ENCODE results near the gene ADAM10. TPM values are rescaled to one million over a fixed set of nuclear protein-coding genes. Genes with fewer than 3 reads are reported as not detected.

The ADAM10 gene
- total and polyA plus RNA-seq, 2 of the 4 experiments (the other 2 are of a cell fraction), result 110 to 185 TPM

DNA sequence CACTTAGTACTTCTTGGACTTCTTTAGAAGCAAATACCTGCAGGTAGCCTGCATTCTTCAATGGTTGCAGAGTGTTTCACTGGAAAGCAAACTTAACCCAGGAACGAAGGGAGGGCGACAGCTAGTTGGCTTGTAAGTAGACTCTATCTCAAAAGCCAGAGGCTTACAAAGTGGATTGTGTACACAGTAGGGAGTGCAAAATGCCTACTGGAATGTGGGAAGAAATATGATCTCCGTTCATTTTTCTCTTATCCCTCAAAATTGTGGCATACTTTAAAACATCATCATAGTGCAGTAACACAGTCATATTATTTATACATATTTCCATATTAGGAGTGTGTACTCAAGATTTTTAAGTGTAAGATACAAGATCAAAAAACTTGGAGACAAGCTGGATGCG lies 162.0 kb downstream of the ADAM10 start:
- dilution Hi-C loops (cut with HindIII; ENCODE audit: low sequenced_read_pairs, unreplicated experiment), result no loop called here
- no peak overlapping the region for H3K9ac ChIP-seq (ENCODE audit: low read depth, low read length)
- intact Hi-C loops (cut with micrococcal nuclease), result no loop called here
- H3K23ac ChIP-seq (ENCODE audit: low read depth, low read length), result no peak overlapping the region
- DNase-seq (peak; percentile 28), ATAC-seq (ENCODE audit: low read depth) (peak; percentile 41)
- no peak overlapping the region for H3K56ac ChIP-seq (ENCODE audit: extremely low read depth, insufficient read depth, low read length)
- H3K4ac ChIP-seq (ENCODE audit: low read depth, low read length), result no peak overlapping the region
- H3K4me2 ChIP-seq (ENCODE audit: low read depth, low read length), result no peak overlapping the region
- H3K79me1 ChIP-seq (ENCODE audit: low read depth in 1 of 2, low read length in 2 of 2), result no peaks in the 10 kb centered on the region; a peak in 1 of 4 replicates
- peaks cover 2% of the 10 kb centered on the region; the same call in 1 of the 2 replicates for H3K9me1 ChIP-seq (ENCODE audit: insufficient read depth, low read length)
- no peaks in the 10 kb centered on the region for H4K20me1 ChIP-seq (ENCODE audit: insufficient read depth, low read length)
- no peak overlapping the region for H2AK9ac ChIP-seq (replicated peaks; ENCODE audit: low read depth, low read length, poor library complexity)
- peaks cover 2% of the 10 kb centered on the region; the same call in 1 of the 2 replicates for H3K9me3 ChIP-seq (ENCODE audit: control insufficient read depth, insufficient read depth, low read length)
- H4K5ac ChIP-seq (ENCODE audit: low read depth, low read length), result no peak overlapping the region
- no peak overlapping the region for H2BK20ac ChIP-seq (ENCODE audit: low read depth, low read length)
- in situ Hi-C loops (cut with MboI; ENCODE audit: low sequenced_read_pairs), result no loop called here
- no peak overlapping the region for H2BK15ac ChIP-seq (ENCODE audit: low read depth, low read length)
- CTCF ChIA-PET, result no interaction called here
- no peak overlapping the region for H2BK5ac ChIP-seq (ENCODE audit: low read depth, low read length, poor library complexity, severe bottlenecking)
- TF ChIP-seq BHLHE40 (IDR thresholded peaks at IDR 0.05; ENCODE audit: low read depth, low read length), result no peak
- TF ChIP-seq RFX5 (IDR thresholded peaks at IDR 0.05; ENCODE audit: low read depth, low read length), result no peak
- TF ChIP-seq, protein P1, sequence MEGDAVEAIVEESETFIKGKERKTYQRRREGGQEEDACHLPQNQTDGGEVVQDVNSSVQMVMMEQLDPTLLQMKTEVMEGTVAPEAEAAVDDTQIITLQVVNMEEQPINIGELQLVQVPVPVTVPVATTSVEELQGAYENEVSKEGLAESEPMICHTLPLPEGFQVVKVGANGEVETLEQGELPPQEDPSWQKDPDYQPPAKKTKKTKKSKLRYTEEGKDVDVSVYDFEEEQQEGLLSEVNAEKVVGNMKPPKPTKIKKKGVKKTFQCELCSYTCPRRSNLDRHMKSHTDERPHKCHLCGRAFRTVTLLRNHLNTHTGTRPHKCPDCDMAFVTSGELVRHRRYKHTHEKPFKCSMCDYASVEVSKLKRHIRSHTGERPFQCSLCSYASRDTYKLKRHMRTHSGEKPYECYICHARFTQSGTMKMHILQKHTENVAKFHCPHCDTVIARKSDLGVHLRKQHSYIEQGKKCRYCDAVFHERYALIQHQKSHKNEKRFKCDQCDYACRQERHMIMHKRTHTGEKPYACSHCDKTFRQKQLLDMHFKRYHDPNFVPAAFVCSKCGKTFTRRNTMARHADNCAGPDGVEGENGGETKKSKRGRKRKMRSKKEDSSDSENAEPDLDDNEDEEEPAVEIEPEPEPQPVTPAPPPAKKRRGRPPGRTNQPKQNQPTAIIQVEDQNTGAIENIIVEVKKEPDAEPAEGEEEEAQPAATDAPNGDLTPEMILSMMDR (conservative IDR thresholded peaks at IDR 0.05; ENCODE audit: low read depth, low read length), result no peak
- TF ChIP-seq, protein P2, sequence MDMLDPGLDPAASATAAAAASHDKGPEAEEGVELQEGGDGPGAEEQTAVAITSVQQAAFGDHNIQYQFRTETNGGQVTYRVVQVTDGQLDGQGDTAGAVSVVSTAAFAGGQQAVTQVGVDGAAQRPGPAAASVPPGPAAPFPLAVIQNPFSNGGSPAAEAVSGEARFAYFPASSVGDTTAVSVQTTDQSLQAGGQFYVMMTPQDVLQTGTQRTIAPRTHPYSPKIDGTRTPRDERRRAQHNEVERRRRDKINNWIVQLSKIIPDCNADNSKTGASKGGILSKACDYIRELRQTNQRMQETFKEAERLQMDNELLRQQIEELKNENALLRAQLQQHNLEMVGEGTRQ (IDR thresholded peaks at IDR 0.05; ENCODE audit: low read depth, low read length), result no peak
- no peak overlapping the region for H2BK120ac ChIP-seq (ENCODE audit: low read depth, low read length)
- POLR2A ChIA-PET (ENCODE audit: unreplicated experiment), result no interaction called here
- no peaks in the 10 kb centered on the region for H3K36me3 ChIP-seq (ENCODE audit: control insufficient read depth, insufficient read depth, low read length)
- H2AFZ ChIP-seq (replicated peaks; ENCODE audit: low read length, poor library complexity), result no peak overlapping the region
- no peak overlapping the region for H3K27ac ChIP-seq (ENCODE audit: insufficient read depth, low read length)
- no peak overlapping the region for H4K91ac ChIP-seq (ENCODE audit: insufficient read depth, low read depth, low read length)
- no TSS peak for BruUV-seq (replicated peaks)
- no peak overlapping the region for H3K18ac ChIP-seq (ENCODE audit: low read depth, low read length)
- no peak overlapping the region for H4K8ac ChIP-seq (ENCODE audit: low read depth in 2 of 2, low read length in 2 of 2)
- peaks cover 5% of the 10 kb centered on the region; the same call in 1 of the 2 replicates for H3K4me1 ChIP-seq (ENCODE audit: control insufficient read depth, insufficient read depth, low read length)
- no peak overlapping the region for H3K4me3 ChIP-seq (ENCODE audit: insufficient read depth, low read depth, low read length)
- H3K14ac ChIP-seq (replicated peaks; ENCODE audit: low read depth, low read length), result 0 out of 2 replicates have a peak overlapping the region, but pooled peaks have one; percentile 34
- H3K27me3 ChIP-seq (ENCODE audit: control insufficient read depth, insufficient read depth, low read length), result no peaks in the 10 kb centered on the region
- no peak overlapping the region for H2AK5ac ChIP-seq (ENCODE audit: low read depth, low read length)
- WGBS, 2 experiments (ENCODE audit: extremely low coverage in 2 of 2, insufficient read length in 1 of 2), result 100% methylated on average over 2 of the region's 4 CpGs; no CpG with 5 or more reads in 1 of the 2 experiments
